NCI-H460 (cell line): Measurements from ENCODE around the gene RSRP1. TPM values are rescaled to one million over a fixed set of nuclear protein-coding genes. Genes with fewer than 3 reads are reported as not detected.
A peak's percentile ranks its signal among the peaks of the same experiment; 100 is the strongest.
"Not testable (repeated sequence)": the region's sequence is repeated elsewhere in the genome, so short reads cannot be mapped to it uniquely, and the experiment has no call there.

ENCODE experiments used
- DNase-seq: peaks from one replicate; pipeline ENCODE4 v3.0.0-alpha.2; 2016; ENCODE audit warnings: low read depth; ENCODE audit errors: extremely low read depth
- polyA plus RNA-seq: library from polyadenylated mRNA; depleted of rRNA; stranded (reverse); fragments of >200 nt; gene quantifications from 2 replicates; pipeline ENCODE4 v1.2.3, GENCODE V29; 2014; cell fraction: nucleus; rRNA removed
- total RNA-seq: library from RNA; depleted of rRNA; stranded (reverse); fragments of >200 nt; shearing (Covaris generic); gene quantifications from 2 replicates; pipeline ENCODE4 v1.2.3, GENCODE V29; 2014; rRNA removed

Gene RSRP1, protein sequence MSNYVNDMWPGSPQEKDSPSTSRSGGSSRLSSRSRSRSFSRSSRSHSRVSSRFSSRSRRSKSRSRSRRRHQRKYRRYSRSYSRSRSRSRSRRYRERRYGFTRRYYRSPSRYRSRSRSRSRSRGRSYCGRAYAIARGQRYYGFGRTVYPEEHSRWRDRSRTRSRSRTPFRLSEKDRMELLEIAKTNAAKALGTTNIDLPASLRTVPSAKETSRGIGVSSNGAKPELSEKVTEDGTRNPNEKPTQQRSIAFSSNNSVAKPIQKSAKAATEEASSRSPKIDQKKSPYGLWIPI
- 43.9 and 56.8 TPM in 2 replicates for total RNA-seq
- 133 and 142 TPM in 2 replicates for polyA plus RNA-seq

GRCh38 chr1:25247024-25247828 lies at the start of gene RSRP1:
Gene RSRP1, minus strand, starts transcription at chr1:25247454. Its CDS starts 491 bp downstream, at chr1:25246963.
- peak; percentile 95 for DNase-seq

- DNase-seq = not testable (repeated sequence)
These were observed 49.2 kb upstream of the RSRP1 start for GRCh38 chr1:25296501-25296900.

GRCh38 chr1:25294889-25295826 lies 47.9 kb upstream of the RSRP1 start:
- DNase-seq = not testable (repeated sequence)

DNA sequence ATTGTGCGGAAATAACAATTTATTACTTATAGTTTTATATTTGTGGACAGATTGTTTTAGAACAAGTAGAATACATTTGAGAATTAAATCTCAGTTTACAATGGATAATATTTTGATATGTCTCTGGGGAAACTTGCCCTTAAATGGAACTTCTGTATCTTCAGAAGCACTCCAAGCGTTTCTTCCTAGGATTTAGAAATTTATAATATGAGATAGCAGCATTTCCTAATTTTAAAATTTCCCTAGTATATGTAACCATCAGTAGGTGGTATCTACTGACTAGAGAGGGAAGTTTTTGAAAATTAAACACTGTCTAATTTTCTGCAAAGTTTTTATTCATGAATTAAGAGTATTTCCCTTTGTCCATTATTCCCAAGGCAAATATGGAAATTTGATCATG lies 46.2 kb upstream of the RSRP1 start:
- not testable (repeated sequence) for DNase-seq

- DNase-seq = not testable (repeated sequence)
These were observed 42.8 kb upstream of the RSRP1 start for GRCh38 chr1:25290043-25290442.

DNA sequence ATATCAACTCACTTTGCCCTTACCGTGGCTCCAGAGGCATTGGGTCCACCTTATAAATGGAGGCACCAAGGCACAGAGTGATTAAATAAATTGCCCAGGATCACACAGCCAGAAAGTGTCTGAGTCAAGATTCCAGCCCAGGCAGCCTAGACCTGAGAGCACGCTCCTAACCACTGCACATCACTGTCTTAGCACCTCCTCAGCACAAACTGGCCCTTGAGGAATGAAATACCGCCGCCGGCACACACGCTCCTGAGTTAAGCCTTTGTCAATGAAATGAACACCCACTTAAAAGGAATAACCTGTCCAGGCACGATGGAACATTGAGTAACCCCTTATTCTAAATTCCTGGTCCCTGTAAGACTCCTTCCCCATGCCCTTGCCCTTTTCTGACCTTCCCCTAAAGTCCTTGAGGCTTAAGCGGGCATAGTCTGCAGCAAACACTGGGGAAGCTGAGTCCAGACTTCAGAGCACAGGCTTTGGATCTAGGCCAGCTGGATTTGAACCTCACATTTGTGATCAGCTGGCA lies 41.4 kb upstream of the RSRP1 start:
- not testable (repeated sequence) for DNase-seq

- not testable (repeated sequence) for DNase-seq
These were observed 39.9 kb upstream of the RSRP1 start for GRCh38 chr1:25287164-25287563.

GRCh38 chr1:25285862-25286261 lies 38.6 kb upstream of the RSRP1 start:
- DNase-seq = not testable (repeated sequence)

- not testable (repeated sequence) for DNase-seq
These were observed 32.4 kb upstream of the RSRP1 start for GRCh38 chr1:25279693-25280111.

- not testable (repeated sequence) for DNase-seq
These were observed 31.5 kb upstream of the RSRP1 start for GRCh38 chr1:25278790-25279189.

GRCh38 chr1:25278358-25278757 lies 31.1 kb upstream of the RSRP1 start:
- DNase-seq = not testable (repeated sequence)

DNA sequence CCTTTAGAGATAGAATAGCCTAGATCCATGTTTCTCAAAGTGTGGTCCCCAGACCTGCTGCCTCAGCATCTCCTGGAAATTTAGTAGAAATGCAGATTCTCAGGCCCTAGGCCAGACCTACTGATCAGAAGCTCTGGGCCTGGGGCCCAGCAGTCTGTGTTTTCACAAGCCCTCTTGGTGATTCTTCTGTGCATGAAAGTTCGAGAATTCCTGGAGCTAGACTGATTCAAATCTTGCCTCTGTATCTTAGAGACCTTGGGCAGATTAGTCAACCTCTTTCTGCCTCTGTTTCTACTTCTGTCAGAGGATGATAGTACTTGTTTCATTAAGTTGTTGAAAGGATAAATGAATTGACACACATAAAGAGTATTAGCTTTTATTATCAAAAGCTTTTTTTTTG lies 30.0 kb upstream of the RSRP1 start:
- DNase-seq = not testable (repeated sequence)

GRCh38 chr1:25275648-25276047 lies 28.4 kb upstream of the RSRP1 start:
- DNase-seq = not testable (repeated sequence)

DNA sequence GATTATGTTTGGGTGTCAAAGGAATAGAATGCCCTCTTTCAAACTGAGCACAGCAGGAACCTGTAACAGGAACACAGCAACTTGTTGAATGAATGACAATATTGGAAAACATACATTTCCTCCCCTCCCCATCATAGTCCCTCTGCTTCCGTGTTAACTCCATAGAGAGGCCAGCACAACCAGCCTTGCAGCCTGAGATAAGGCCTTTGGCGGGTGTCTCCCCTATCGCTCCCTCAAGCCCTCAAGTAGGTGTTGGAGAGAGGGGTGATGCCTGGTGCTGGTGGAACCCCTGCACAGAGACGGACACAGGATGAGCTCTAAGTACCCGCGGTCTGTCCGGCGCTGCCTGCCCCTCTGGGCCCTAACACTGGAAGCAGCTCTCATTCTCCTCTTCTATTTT lies 25.0 kb upstream of the RSRP1 start, which contains the start of gene RHD:
Gene RHD, plus strand, starts transcription at position 272 of the 400 bp plus-strand sequence. Its CDS starts 39 bp downstream, at position 311.
- not testable (repeated sequence) for DNase-seq

GRCh38 chr1:25268143-25268760 lies 21.0 kb upstream of the RSRP1 start:
- not testable (repeated sequence) for DNase-seq

- peak; percentile 69 for DNase-seq
These were observed 20.3 kb upstream of the RSRP1 start for GRCh38 chr1:25267288-25268142.

DNA sequence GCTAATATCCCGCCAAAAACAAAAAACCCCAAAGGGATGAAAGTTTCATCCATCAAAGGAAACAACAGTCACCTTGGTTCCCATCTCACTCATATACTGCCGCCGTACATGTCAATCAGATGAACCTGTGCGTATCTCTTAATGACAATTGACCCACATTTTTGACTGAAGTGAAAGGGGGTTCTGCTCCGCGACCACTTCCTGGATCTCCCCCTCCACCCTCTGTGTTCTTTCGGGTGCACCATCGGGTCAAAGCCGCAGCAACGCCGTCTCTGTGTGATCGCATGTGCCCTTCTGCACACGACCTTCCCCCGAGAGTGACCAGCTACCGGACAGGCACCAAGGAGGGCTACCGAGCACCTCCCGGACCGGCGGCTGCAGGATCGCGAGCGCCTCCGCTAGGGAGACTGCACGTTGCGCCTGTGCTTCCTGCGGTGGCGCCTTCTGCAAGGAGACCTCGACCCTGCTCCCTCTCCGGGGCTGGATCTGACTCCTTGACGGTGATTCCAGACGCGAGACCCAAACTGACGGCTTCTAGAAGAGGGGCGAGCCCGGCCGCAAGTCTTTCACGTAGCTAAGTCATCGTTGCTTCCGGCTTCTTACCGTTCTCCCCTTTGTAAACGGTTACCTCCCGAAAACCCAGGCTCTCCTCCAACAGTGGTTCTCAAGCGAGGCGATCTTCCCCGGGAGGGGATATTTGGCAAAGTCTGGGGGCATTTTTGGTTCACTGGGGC lies 19.5 kb upstream of the RSRP1 start:
- not testable (repeated sequence) for DNase-seq

DNA sequence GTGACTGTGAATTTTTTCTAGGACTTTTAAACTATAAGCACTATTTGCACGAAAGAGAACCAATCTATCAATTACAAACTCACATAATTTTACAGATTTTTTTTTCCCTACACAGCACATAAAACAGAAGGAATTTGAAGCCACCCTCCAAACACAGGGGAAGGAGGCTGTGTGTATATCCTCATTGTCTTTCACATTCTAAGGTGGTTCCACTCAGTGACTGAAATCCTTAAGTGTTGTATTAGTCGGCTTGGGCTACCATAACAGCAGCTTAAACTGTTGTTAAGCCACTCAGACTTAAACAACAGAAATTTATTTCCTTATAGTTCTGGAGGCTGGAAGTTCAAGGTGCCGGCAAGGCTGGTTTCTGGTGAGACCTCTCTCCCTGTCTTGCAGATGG lies 13.1 kb upstream of the RSRP1 start:
- DNase-seq = not testable (repeated sequence)
